Subcutaneous adipose tissue (tissue), 4 donors: ENCODE measurements around the gene TBCD. TPM values are rescaled to one million over a fixed set of nuclear protein-coding genes. Genes with fewer than 3 reads are reported as not detected.

Experiments used
- total RNA-seq, 4 donors: library from RNA; depleted of rRNA; stranded (reverse); fragments of >200 nt; gene quantifications; one replicate each; pipeline ENCODE4 v1.1.0, GENCODE V29; 2016
- TF ChIP-seq, protein P1 (sequence below): fragments of 450-650 bp; IDR thresholded peaks from one replicate; pipeline ENCODE4 v1.5.1; 2016; ENCODE audit warnings: low read depth, mild to moderate bottlenecking, control low read depth, antibody characterized with exemption, moderate library complexity

Gene TBCD
- total RNA-seq, 4 donors from 2014 or later, result 36.5 to 103 (median 54.7) TPM

DNA sequence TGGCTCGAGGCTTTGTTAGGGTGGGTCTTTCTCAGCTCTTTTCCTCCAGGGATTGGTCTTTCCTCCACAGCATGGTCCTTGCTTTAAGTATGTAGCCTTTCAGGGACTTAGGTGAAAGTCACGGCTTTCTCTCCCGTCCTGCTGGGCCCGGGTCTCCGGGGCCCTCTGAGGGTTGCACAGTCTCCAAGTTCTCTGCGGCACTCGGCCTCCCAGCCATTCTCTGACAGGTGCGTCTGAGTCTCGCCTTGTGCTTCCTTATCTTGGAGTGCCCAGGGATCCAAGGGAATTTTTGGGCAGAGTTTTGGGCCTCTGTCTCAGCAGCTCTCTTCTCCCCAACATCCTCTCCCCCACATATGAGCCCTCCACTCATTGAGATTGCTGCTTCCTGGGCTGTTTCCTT is 51.3 kb downstream of the TBCD start:
- TF ChIP-seq, protein P1, sequence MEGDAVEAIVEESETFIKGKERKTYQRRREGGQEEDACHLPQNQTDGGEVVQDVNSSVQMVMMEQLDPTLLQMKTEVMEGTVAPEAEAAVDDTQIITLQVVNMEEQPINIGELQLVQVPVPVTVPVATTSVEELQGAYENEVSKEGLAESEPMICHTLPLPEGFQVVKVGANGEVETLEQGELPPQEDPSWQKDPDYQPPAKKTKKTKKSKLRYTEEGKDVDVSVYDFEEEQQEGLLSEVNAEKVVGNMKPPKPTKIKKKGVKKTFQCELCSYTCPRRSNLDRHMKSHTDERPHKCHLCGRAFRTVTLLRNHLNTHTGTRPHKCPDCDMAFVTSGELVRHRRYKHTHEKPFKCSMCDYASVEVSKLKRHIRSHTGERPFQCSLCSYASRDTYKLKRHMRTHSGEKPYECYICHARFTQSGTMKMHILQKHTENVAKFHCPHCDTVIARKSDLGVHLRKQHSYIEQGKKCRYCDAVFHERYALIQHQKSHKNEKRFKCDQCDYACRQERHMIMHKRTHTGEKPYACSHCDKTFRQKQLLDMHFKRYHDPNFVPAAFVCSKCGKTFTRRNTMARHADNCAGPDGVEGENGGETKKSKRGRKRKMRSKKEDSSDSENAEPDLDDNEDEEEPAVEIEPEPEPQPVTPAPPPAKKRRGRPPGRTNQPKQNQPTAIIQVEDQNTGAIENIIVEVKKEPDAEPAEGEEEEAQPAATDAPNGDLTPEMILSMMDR, result no peak

GRCh38 chr17:82803606-82804005 is 51.7 kb downstream of the TBCD start:
- TF ChIP-seq, protein P1, result no peak

DNA sequence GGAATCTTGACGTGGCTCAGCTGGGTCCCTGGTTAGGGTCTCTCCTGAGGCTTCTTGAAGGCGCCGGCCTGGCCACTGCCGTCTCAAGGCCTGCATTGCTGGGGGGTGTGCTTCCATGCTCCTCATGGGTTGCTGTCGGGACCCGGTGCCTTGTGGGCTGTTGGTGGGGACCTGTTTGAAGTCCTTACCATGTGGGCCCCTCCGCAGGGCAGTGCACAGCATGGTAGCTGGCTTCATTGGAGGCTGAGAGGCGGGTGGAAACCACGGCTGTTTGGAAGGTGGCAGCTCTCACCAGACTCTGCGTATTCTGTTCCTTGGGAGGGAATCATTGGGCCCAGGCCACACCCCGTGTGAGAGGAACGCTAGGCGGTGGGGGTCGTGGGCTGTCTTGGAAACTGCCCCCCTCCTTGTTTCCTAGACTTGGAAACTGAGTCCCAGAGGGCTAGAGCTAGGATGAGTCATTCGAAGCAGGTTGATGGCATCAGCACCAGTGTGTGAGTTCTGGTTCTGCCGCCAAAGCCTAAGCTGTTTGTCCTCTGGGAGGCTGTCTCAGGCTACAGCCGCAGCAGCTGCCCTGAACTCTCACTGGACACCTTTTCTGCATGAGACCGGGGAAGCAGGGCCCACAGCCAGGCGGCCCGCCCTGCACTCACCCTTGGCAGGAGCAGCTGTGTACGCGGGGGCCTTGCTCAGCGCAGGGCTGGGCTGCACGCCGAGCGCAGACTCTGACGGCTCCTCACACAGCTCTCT is 52.8 kb downstream of the TBCD start:
- TF ChIP-seq, protein P1, result no peak

GRCh38 chr17:82805254-82805653 is 53.4 kb downstream of the TBCD start:
- TF ChIP-seq, protein P1, result no peak

GRCh38 chr17:82805823-82806222 is 54.0 kb downstream of the TBCD start:
- TF ChIP-seq, protein P1, result no peak

DNA sequence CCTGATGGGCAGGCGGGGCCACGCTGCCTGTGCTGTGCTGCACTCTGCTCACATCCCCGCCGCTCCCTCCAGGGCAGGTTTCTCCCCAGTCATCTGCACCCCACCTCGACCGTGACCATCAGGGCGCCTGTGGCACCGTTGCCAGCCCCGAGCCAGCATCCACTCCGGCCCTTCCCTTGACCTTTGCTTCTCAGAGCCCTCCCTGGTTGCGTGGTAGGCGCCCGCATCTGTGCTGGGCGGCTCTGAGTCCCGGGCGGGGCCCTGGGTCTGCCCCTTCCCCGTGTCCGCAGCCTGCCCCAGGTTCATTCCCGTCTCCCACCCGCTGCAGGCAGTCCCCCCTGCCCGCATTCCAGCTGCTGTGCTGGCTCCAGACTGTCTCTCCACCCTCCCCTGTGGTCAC is 54.8 kb downstream of the TBCD start:
- TF ChIP-seq, protein P1, result no peak

- TF ChIP-seq, protein P1, result no peak
Observed at GRCh38 chr17:82807101-82807500, 55.2 kb downstream of the TBCD start.
